Measurements from ENCODE around the gene XPNPEP1.

The XPNPEP1 gene

DNA sequence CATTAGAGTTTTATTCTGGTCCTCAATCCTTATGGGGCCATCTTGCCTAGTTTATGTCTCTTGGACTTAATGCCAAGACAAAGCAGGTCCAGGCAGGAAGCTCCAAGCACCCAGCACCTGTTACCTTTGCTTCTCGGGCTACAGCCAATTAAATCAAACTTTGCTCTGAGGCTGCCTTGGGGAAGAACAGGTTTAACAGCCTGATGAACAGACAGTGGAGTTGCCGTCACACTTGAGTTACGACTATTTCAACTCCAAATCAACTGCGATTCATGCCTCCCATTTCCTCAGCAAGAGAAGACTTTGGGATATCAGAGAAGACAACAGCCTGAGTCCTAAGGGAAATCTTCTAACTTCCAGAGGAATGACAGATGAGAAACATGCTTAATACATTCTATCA, 62.2 kb downstream of the XPNPEP1 start:
- peak; percentile 19 for DNase-seq

- no peak for DNase-seq
Observed at GRCh38 chr10:109859221-109859620, 64.1 kb downstream of the XPNPEP1 start.

GRCh38 chr10:109855746-109856145, 67.6 kb downstream of the XPNPEP1 start:
- no peak for DNase-seq

- no peak for DNase-seq
Observed at GRCh38 chr10:109853921-109854320, 69.4 kb downstream of the XPNPEP1 start.

DNA sequence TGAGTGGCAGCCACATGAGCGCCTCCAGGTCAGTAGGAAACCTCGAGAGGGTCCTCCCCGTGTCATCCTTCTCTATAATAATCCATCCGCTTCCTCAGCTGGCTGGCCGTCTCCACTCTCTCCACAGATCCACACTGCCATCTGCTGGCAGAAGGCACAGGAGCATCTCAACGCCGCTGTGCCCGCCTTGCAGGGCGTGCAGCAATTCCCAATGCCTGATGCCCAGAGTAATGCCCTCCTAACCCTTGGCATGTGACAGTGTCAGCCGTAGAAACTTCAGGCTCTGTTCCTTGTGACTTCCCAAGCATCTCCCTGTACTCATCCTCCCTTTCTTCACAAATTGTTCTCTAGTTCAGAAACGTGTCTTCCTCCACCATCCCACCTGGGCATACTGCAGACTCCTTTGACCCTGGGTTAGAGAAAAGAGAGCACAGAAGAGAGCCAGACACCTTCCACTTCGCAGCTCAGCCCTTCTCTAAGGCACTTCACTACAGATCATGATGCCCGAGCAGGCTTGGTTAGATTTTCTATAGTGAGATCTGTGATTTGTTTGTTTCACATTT, 70.8 kb downstream of the XPNPEP1 start:
- peak; percentile 0 for DNase-seq

GRCh38 chr10:109851616-109852474, 71.5 kb downstream of the XPNPEP1 start:
- no peak for DNase-seq

DNA sequence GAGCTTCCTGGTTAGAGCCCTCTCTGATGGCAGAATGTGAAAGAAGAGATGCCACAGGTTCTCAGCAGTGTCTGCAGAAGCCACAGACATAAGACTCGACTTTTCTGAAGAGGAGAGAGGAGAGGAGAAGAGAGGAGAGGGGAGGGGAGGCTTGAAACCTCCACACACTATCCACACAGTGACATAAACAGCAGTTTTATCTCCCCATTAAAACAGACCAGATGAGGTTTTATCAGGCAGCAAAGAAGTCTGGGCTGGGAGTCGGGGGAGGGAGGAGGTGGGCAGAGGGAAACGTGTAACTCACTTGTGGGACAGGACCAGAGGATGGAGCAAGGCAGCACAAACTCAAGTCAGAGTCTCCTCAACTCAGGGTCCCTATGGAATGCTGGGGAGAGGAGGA, 76.5 kb downstream of the XPNPEP1 start:
- no peak for DNase-seq

DNA sequence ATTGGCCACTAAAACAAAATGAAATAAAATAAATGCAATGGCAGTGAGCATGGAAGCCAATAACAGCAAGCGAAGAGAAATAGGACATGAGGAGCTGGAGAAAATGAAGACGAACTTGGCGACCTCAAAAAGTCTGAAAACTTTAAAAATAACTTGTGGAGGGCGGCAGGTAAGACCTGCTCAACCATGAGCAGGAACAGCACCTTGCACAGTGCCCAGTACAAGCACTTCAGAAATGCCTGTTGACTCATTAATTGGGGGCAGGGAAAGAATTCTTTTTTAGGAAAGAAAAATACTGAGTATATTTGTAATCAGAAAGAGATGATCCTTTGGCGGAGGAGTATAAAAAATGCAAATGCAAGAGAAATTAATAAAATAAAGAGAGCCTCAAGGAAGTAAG, 78.0 kb downstream of the XPNPEP1 start:
- no peak for DNase-seq

DNA sequence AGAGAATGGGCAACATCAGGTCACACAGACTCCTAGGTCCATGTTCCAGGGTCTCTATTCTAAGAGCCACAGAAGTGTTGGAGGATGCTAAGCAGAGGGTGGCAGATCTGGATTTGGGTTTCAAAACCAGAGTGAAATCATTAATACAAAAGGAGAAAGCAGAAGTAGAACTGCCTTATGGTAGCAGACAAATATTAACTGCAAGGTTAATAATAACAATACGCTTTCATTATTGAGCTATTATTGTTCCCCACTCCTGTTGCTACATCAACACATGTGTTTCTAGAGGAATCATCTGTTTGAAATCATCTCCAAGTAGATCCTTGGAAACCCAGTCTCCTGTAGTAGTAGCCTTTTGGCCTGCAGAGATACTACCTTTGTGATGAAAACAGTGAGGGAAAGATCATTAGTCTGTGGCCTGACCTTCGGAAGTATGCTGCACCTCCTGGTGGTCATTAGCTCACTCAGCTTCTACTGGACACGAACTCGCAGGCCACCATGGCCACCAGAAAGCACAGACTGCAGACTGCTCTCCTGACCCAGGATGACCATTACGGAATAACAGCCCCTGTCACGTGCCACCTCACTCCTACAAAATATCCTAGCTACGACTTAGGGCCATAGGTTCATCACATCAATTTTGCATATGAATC, 84.6 kb downstream of the XPNPEP1 start:
- no peak for DNase-seq

DNA sequence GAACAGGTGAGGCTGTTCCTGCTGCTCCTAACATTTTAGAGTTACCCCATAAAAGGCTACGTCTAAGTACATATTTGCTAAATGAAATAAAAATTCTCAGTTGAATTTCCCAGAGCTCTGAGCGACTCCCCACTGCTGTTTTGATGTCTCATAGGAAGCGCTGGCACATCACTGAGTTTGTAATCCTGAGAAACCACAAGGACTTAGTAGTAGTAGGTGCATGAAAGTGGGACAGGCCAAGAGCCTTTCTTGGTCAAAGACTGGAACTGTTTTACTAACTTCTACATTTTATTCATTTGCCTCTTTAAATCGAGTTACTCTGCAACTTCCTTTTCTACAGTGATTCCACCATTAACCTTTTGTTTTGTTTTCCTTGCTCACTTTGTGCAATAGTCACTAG, 85.9 kb downstream of the XPNPEP1 start:
- no peak for DNase-seq

DNA sequence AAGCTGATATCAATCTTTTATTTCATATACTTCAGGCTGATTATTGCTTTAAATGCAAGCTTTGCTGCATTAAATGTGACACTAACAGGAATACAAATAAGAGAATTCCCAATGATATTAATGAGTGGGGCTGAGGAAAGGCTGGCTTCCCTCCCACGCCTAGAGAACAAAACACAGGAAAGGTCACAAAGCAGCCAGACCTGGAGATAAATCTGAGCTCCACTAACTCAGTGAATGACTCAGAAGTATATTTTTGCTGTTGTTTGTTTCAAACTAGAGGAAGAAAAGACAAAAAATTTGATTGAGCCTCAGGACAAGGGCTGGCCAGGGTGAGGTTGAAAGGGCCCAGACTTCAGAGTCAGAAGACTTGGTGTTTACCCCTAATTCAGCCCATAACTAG, 88.1 kb downstream of the XPNPEP1 start:
- no peak for DNase-seq

DNA sequence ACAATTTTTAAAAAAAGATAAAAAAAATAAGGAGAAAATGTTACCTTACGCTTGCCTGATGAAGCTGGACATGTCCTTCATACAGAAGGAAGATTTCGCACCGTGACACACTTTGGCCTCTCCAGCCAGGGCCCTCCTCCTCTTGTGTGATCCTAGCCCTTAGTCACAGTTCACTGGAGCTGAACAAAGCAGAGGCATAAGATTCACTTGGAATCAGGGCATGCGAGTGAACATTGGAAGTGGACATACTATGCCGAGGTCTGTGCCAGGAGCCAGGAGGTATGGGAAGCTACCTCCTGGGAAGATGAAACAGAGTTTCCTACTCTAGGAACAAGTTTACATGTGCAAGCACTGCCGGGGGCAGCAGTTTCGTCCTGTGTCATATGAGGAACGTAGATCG, 91.5 kb downstream of the XPNPEP1 start:
- DNase-seq, result no peak

- DNase-seq, result no peak
Observed at GRCh38 chr10:109824206-109824605, 99.1 kb downstream of the XPNPEP1 start.

GRCh38 chr10:109823196-109823595, 100.1 kb downstream of the XPNPEP1 start:
- DNase-seq, result no peak

GRCh38 chr10:109821672-109822071, 101.6 kb downstream of the XPNPEP1 start:
- DNase-seq, result no peak

GRCh38 chr10:109820620-109821405, 102.5 kb downstream of the XPNPEP1 start:
- no peak for DNase-seq

DNA sequence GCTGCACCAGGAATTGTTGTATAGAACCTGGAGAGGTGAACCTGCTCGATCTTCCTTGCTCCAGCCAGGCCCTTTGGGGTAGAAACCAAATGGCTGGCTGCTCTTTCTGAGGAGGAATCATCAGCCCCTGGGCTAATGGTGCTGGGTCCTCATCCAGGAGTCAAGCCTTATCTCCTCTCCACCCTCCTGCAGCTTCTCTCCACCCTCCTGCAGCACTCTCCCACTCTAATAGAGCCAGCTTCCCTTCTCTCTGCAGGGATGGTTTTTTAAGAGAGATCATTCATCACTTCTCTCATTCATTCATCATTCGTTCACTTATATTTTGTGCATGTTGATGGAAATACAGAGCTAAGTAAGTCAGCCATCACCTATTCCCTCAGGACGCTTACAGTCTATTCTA, 103.5 kb downstream of the XPNPEP1 start:
- no peak for DNase-seq

All from NCI-H524 treated with DMSO at 0.1 percent for 48 hours (cell line).